ENCODE results near the gene CLCN6. TPM values are rescaled to one million over a fixed set of nuclear protein-coding genes. Genes with fewer than 3 reads are reported as not detected.

CLCN6 gene
- total RNA-seq, 1 donor from 2014 or later = 30.4 TPM

GRCh38 chr1:11784993-11785769 lies 20.8 kb upstream of the CLCN6 start:
- peak; percentile 86 for DNase-seq (ENCODE audit: extremely low spot score, unreplicated experiment)
- Mint-ChIP-seq H3K27me3 (ENCODE audit: unreplicated experiment) (no peaks in the 10 kb centered on the region), H3K9me3 (ENCODE audit: unreplicated experiment) (no peaks in the 10 kb centered on the region), H3K27ac (ENCODE audit: unreplicated experiment) (no peak overlapping the region), H3K4me3 (ENCODE audit: unreplicated experiment) (peak overlapping the region; percentile 18), H3K4me1 (ENCODE audit: unreplicated experiment) (peaks cover 32% of the 10 kb centered on the region), H3K36me3 (ENCODE audit: unreplicated experiment) (no peaks in the 10 kb centered on the region)
- TF ChIP-seq, protein P1, sequence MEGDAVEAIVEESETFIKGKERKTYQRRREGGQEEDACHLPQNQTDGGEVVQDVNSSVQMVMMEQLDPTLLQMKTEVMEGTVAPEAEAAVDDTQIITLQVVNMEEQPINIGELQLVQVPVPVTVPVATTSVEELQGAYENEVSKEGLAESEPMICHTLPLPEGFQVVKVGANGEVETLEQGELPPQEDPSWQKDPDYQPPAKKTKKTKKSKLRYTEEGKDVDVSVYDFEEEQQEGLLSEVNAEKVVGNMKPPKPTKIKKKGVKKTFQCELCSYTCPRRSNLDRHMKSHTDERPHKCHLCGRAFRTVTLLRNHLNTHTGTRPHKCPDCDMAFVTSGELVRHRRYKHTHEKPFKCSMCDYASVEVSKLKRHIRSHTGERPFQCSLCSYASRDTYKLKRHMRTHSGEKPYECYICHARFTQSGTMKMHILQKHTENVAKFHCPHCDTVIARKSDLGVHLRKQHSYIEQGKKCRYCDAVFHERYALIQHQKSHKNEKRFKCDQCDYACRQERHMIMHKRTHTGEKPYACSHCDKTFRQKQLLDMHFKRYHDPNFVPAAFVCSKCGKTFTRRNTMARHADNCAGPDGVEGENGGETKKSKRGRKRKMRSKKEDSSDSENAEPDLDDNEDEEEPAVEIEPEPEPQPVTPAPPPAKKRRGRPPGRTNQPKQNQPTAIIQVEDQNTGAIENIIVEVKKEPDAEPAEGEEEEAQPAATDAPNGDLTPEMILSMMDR (IDR thresholded peaks at IDR 0.05) = peak; percentile 81

GRCh38 chr1:11786168-11786567 lies 19.8 kb upstream of the CLCN6 start:
- TF ChIP-seq, protein P1 (IDR thresholded peaks at IDR 0.05) = no peak
- Mint-ChIP-seq H3K9me3 (ENCODE audit: unreplicated experiment) (no peaks in the 10 kb centered on the region), H3K36me3 (ENCODE audit: unreplicated experiment) (peaks cover 3% of the 10 kb centered on the region)

GRCh38 chr1:11787251-11787803 lies 18.7 kb upstream of the CLCN6 start:
- Mint-ChIP-seq H3K27me3 (ENCODE audit: unreplicated experiment) (no peaks in the 10 kb centered on the region), H3K4me3 (ENCODE audit: unreplicated experiment) (no peak overlapping the region), H3K9me3 (ENCODE audit: unreplicated experiment) (no peaks in the 10 kb centered on the region), H3K4me1 (ENCODE audit: unreplicated experiment) (peaks cover 51% of the 10 kb centered on the region), H3K36me3 (ENCODE audit: unreplicated experiment) (peaks cover 9% of the 10 kb centered on the region), H3K27ac (ENCODE audit: unreplicated experiment) (peak overlapping the region; percentile 62)
- TF ChIP-seq, protein P1 (IDR thresholded peaks at IDR 0.05) = no peak
- DNase-seq (ENCODE audit: extremely low spot score, unreplicated experiment) = no peak

More at GRCh38 chr1:11786168-11786567, 19.8 kb upstream of the CLCN6 start:
- DNase-seq (ENCODE audit: extremely low spot score, unreplicated experiment) = no peak
- Mint-ChIP-seq H3K4me1 (ENCODE audit: unreplicated experiment) (peaks cover 41% of the 10 kb centered on the region), H3K4me3 (ENCODE audit: unreplicated experiment) (no peak overlapping the region), H3K27ac (ENCODE audit: unreplicated experiment) (no peak overlapping the region), H3K27me3 (ENCODE audit: unreplicated experiment) (no peaks in the 10 kb centered on the region)

DNA sequence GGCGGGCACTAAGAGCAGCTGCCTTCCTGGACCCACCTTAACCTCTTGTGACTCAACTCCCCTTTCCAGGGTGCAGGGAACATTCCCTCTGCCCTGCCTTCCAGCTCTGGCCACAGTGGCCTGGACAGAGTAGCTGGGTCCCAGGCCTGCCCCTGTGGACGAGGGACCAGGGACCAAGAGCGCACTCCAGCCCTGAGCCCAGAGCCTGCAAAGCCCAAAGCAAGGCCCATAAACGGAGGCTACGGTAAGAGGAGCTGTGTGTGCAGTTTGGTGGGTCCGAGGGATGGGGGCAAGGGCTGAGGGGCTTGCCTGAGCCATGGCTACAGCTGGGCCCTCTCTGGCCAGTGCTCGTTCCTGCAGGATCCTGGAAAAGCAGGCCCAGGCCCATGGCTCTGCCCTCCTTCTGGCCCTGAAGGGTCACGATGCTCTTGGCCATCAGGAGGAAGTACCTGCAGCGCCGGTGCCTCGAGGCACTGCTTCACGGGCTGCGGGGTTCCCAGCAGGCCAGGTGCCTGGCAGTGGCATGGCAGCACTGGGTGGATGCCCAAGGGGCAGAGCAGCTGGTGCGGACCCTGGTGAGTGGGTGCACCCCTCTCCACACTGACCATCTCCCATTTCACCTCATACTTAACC lies 18.1 kb upstream of the CLCN6 start:
- TF ChIP-seq, protein P1 (IDR thresholded peaks at IDR 0.05) = no peak
- DNase-seq (ENCODE audit: extremely low spot score, unreplicated experiment) = no peak
- Mint-ChIP-seq H3K27me3 (ENCODE audit: unreplicated experiment) (no peaks in the 10 kb centered on the region), H3K27ac (ENCODE audit: unreplicated experiment) (peak overlapping the region; percentile 62), H3K4me1 (ENCODE audit: unreplicated experiment) (peaks cover 51% of the 10 kb centered on the region), H3K9me3 (ENCODE audit: unreplicated experiment) (no peaks in the 10 kb centered on the region), H3K4me3 (ENCODE audit: unreplicated experiment) (no peak overlapping the region), H3K36me3 (ENCODE audit: unreplicated experiment) (peaks cover 10% of the 10 kb centered on the region)

GRCh38 chr1:11788549-11789053 lies 17.4 kb upstream of the CLCN6 start:
- no peak overlapping the region for H3K4me3 Mint-ChIP-seq (ENCODE audit: unreplicated experiment)
- H3K27ac Mint-ChIP-seq (ENCODE audit: unreplicated experiment) = no peak overlapping the region
- peaks cover 51% of the 10 kb centered on the region for H3K4me1 Mint-ChIP-seq (ENCODE audit: unreplicated experiment)

More at GRCh38 chr1:11788549-11789053, 17.4 kb upstream of the CLCN6 start:
- Mint-ChIP-seq H3K36me3 (ENCODE audit: unreplicated experiment) (peaks cover 10% of the 10 kb centered on the region), H3K27me3 (ENCODE audit: unreplicated experiment) (no peaks in the 10 kb centered on the region), H3K9me3 (ENCODE audit: unreplicated experiment) (no peaks in the 10 kb centered on the region)
- DNase-seq (ENCODE audit: extremely low spot score, unreplicated experiment) = no peak
- TF ChIP-seq, protein P1 (IDR thresholded peaks at IDR 0.05) = no peak
